ENCODE measurements around the gene BPIFB2. TPM values are rescaled to one million over a fixed set of nuclear protein-coding genes. Genes with fewer than 3 reads are reported as not detected.
"Not testable (repeated sequence)": the region's sequence is repeated elsewhere in the genome, so short reads cannot be mapped to it uniquely, and the experiment has no call there.

Gene BPIFB2, protein sequence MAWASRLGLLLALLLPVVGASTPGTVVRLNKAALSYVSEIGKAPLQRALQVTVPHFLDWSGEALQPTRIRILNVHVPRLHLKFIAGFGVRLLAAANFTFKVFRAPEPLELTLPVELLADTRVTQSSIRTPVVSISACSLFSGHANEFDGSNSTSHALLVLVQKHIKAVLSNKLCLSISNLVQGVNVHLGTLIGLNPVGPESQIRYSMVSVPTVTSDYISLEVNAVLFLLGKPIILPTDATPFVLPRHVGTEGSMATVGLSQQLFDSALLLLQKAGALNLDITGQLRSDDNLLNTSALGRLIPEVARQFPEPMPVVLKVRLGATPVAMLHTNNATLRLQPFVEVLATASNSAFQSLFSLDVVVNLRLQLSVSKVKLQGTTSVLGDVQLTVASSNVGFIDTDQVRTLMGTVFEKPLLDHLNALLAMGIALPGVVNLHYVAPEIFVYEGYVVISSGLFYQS
- not detected for total RNA-seq

DNA sequence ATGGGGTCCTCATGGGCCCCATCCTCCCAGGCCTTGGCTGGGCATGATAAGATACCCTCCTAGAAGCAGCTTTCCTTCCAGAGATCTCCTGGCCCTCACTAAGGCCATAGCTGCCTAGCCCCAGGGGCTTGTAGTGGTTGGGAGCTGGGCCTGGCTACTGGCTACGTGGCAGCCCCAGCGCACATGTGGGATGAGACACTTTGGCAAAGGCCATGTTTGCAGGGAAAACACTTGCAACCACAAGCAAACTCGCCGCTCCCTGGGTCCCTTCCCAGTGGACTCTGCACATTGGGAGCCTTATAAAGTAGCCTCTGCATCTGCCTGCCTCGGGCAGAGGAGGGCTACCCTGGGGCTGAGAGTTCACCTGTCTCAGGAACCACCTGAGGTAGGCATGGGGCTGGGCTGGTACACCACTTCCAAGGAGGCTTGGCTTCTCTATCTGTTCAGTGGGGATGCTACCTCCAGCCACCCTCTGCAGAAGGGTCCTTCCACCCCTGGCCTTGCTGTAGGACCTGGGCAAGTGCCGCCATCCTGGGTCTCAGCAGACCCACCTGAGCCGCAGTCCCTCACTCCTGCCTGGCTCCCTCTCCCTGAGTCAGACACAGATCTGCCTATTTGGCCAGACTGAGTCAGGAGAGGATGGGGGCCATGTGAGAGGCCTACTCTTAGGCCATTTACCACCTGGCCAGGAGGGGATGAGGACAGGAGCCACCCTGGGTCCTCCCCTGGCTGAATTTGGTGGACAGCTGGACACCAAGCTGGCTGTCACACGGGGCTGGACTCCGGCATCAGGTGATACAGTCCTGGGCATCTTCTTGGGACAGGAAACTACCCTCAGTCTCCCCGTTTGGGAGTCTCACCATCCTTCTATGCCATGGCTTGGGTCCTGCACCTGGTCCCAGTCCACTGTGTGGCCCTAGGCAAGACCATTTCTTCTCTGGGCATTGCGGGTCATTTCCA is at the start of gene BPIFB2:
TSS of gene BPIFB2 (plus strand) at position 329 of the 960 bp plus-strand sequence. CDS start 871 bp downstream, outside the sequence.
- Mint-ChIP-seq H3K4me3 (no peak within 1 kb of the TSS), H3K4me1 (peaks cover 5% of the 10 kb centered on the region), H3K27me3 (no peaks in the 10 kb centered on the region), H3K9me3 (peaks cover 3% of the 10 kb centered on the region), H3K27ac (no peak within 1 kb of the TSS), H3K36me3 (peaks cover 4% of the 10 kb centered on the region)
- DNase-seq (no peak), ATAC-seq (ENCODE audit: low read depth) (no peak)
- POLR2A ChIA-PET = no interaction called here

DNA sequence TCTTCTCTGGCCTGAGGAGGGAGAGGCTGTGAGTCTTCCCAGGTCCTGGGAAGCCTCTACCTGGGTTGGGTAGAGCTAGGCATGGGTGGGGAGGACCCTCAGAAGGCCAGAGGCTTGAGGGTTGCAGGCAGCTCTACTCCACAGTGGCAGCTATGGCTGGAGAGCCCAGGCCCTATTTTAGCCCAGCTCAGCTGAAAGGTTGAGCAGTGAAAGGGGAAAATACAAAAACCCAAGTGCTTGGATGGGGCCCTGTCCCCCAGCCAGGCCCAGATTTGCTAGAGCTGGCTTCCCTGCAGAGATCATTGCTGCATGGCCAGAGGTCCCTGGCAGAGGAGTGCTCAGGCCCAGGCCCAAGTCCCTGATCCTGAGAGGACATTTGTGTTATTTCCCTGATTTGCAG is 48.9 kb upstream of the BPIFB2 start:
- POLR2A ChIA-PET = no interaction called here
- ATAC-seq (ENCODE audit: low read depth) (no peak), DNase-seq (no peak)
- H3K27ac Mint-ChIP-seq = no peak overlapping the region
- no peaks in the 10 kb centered on the region for H3K27me3 Mint-ChIP-seq
- peaks cover 16% of the 10 kb centered on the region for H3K9me3 Mint-ChIP-seq
- peaks cover 18% of the 10 kb centered on the region for H3K4me1 Mint-ChIP-seq
- H3K4me3 Mint-ChIP-seq = no peak overlapping the region
- H3K36me3 Mint-ChIP-seq = peaks cover 10% of the 10 kb centered on the region

DNA sequence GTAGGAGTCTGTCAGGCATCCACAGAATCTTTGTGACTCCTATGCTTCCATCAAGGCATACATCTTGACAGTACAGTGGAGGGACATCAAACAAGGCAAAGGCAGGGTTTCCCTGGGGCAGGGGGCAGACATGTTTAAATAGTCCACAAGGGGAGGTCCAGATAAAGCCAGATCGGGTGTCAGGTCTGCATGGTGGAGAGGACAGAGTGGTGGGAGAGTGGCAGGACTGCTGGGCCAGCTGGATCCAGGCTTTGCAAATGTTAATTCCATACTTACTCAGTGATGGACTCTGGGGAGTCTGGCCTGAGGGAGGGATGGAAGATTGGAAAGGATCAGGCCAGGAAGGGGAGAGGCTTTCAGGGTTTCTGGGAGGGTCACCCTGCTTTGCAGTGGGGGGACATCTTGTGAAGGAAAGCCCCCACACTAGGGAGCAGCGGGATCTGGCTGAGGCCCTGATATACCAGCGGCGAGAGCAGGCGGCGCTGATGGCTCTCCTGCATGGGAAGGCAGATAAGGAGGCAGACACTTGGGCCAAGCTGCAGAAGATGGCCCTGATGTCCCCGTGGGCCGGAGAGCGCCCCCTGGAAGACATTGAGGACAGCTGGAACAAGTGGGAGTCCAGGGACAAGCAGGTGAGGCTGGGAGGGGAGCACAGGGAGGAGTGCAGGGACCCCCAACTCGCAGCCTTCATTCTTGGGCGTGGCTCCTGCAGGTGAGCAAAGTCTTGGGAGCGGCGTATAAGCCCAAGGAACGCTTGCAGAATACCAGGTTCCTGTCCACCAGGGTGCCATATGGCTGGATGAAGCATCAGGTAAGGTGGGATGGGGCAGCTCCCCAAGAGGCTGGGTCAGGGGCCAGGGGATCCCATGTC is 47.9 kb upstream of the BPIFB2 start:
- no peaks in the 10 kb centered on the region for H3K27me3 Mint-ChIP-seq
- peaks cover 16% of the 10 kb centered on the region for H3K9me3 Mint-ChIP-seq
- H3K4me3 Mint-ChIP-seq = no peak overlapping the region
- H3K36me3 Mint-ChIP-seq = peaks cover 10% of the 10 kb centered on the region
- DNase-seq (no peak), ATAC-seq (ENCODE audit: low read depth) (no peak)
- H3K4me1 Mint-ChIP-seq = peaks cover 22% of the 10 kb centered on the region
- POLR2A ChIA-PET = no interaction called here
- no peak overlapping the region for H3K27ac Mint-ChIP-seq

DNA sequence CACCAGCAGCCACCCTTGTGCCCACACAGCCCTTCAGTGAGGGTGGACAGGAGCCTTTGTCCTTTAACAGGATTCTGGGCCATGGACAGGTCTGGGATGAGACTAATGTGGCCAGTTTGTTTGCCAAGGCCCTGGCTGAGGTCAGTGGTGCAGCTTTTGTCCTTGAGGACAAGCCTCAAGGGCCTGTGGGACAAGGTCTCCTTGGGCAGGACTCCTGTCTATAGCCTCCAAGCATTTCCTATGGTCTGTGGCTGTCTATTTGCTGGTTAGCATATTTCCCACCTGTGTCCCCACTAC is 47.3 kb upstream of the BPIFB2 start:
- H3K9me3 Mint-ChIP-seq = peaks cover 16% of the 10 kb centered on the region
- no peak overlapping the region for H3K27ac Mint-ChIP-seq
- DNase-seq (no peak), ATAC-seq (ENCODE audit: low read depth) (no peak)
- POLR2A ChIA-PET = interaction anchor here (0.9 kb wide), 1 partner anchor 18 kb away, joined by 3 read pairs; no protein-coding TSS in a partner anchor
- peaks cover 10% of the 10 kb centered on the region for H3K36me3 Mint-ChIP-seq
- peaks cover 24% of the 10 kb centered on the region for H3K4me1 Mint-ChIP-seq
- H3K4me3 Mint-ChIP-seq = no peak overlapping the region
- no peaks in the 10 kb centered on the region for H3K27me3 Mint-ChIP-seq

DNA sequence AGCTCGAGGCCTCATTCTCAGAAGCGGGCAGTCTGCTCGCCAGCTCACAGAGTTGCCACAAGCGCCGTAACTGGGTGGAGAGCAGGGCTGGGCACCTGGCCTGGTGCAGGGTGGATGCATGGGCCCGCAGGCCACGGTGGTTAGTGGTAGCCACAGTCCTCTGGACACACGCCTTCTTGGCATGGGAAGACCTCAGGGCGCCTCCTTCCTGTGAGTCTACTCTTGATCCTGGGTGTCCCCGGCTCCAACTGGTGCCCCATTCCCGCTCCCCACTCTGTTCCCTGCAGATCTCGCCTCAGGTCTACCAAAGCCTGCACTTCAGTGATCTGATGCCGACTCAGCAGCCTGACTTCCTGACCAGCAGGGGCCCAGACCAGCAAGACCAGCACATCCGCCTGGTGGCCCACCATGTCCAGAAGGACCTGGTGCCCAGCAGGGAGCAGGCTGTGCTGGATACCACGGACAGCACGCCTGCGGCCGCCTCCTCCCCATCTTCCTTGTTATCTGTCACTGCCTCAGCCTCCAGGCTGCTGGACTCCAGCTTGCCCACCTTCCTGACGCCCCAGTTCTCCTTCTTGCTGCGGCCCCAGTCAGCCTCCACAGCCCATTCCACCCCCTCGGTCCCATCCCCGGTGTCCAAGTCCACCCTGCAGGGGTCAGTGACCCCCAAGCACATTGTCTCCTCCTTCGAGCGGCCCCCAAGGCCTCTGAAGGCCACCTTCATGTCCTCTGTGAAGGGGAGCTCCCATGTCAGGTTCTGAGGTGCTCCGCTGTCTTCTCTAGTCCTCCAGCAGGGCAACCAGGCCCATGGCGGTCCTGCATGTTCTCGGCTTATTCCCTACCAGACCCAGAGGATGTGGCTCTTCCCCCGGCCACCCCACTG is 46.4 kb upstream of the BPIFB2 start:
- no peak overlapping the region for H3K4me3 Mint-ChIP-seq
- no peaks in the 10 kb centered on the region for H3K27me3 Mint-ChIP-seq
- peaks cover 16% of the 10 kb centered on the region for H3K9me3 Mint-ChIP-seq
- DNase-seq (no peak), ATAC-seq (ENCODE audit: low read depth) (no peak)
- H3K27ac Mint-ChIP-seq = peak overlapping the region; percentile 54
- POLR2A ChIA-PET = interaction anchor here (0.9 kb wide), 1 partner anchor 17 kb away, joined by 3 read pairs; no protein-coding TSS in a partner anchor
- H3K36me3 Mint-ChIP-seq = peaks cover 12% of the 10 kb centered on the region
- H3K4me1 Mint-ChIP-seq = peaks cover 33% of the 10 kb centered on the region

DNA sequence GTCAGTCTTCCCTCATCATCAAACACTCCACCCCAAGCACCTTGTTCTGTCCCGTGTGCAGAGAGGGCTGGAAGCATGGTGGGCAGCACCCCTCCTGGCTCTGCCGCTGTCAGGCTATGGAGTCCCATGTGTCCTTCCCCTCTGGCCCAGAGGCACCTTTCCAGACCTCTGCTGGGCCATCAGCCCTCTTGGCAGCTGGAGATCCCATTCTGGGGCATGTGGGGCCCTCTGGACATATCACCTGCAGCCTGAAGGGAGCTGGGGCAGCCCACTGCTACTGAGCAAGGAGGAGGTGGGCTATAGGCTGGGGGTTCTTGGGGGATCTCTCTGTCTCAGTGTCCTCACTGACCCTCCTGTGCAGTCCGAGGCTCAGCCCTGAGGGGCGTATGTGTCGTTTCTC is 45.5 kb upstream of the BPIFB2 start:
- no peak overlapping the region for H3K4me3 Mint-ChIP-seq
- peak overlapping the region; percentile 34 for H3K27ac Mint-ChIP-seq
- H3K27me3 Mint-ChIP-seq = no peaks in the 10 kb centered on the region
- ATAC-seq (ENCODE audit: low read depth) (no peak), DNase-seq (no peak)
- H3K4me1 Mint-ChIP-seq = peaks cover 42% of the 10 kb centered on the region
- POLR2A ChIA-PET = interaction anchor here (1.6 kb wide), 1 partner anchor 10 kb away, joined by 4 read pairs; no protein-coding TSS in a partner anchor
- peaks cover 8% of the 10 kb centered on the region for H3K36me3 Mint-ChIP-seq
- H3K9me3 Mint-ChIP-seq = peaks cover 12% of the 10 kb centered on the region

DNA sequence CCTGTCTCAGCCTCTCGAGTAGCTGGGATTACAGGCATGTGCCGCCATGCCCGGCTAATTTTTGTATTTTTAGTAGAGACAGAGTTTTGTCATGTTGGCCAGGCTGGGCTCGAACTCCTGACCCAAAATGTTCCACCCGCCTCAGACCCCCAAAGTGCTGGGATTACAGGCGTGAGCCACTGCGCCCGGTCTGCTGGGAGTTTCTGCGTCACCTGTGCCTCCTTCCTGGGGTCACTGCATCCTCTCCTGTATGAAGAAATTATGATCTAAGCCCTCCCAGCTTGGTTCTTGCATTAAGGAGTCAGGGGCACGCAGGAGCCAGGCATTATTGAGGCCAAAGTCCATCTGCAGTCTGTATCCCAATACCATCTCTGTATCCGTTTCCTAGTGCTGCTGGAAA is 44.9 kb upstream of the BPIFB2 start:
- POLR2A ChIA-PET = interaction anchor here (1.6 kb wide), 1 partner anchor 9 kb away, joined by 4 read pairs; no protein-coding TSS in a partner anchor
- not testable (repeated sequence) for H3K36me3 Mint-ChIP-seq; H3K9me3 Mint-ChIP-seq; DNase-seq; H3K27me3 Mint-ChIP-seq; ATAC-seq (ENCODE audit: low read depth); H3K4me3 Mint-ChIP-seq
- H3K27ac Mint-ChIP-seq = peak overlapping the region; percentile 41
- peaks cover 48% of the 10 kb centered on the region for H3K4me1 Mint-ChIP-seq

DNA sequence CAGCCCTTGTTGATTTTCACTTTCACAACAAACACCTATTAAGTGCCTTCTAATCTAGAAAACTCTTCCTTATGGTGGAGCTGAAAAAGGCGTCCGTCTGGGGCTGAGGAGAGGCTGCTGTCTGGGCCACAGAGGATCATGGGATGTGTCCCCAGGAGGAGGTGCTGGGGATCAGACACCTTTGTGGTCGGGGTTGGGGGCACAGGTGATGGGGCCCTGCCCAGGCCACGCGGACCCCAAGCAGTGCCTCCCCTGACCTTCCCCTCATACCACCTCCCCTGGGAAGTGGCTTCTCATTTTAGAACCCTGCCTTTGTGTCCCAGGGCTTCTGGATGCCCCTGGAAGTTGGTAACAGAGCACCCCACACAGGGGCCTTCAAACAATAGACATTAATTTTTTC is 44.3 kb upstream of the BPIFB2 start:
- Mint-ChIP-seq H3K27me3 (no peaks in the 10 kb centered on the region), H3K4me1 (peaks cover 53% of the 10 kb centered on the region), H3K36me3 (peaks cover 5% of the 10 kb centered on the region), H3K9me3 (peaks cover 4% of the 10 kb centered on the region), H3K4me3 (no peak overlapping the region), H3K27ac (peak overlapping the region; percentile 41)
- no peak for ATAC-seq (ENCODE audit: low read depth)
- DNase-seq = no peak
- POLR2A ChIA-PET = interaction anchor here (1.6 kb wide), 1 partner anchor 9 kb away, joined by 4 read pairs; no protein-coding TSS in a partner anchor

DNA sequence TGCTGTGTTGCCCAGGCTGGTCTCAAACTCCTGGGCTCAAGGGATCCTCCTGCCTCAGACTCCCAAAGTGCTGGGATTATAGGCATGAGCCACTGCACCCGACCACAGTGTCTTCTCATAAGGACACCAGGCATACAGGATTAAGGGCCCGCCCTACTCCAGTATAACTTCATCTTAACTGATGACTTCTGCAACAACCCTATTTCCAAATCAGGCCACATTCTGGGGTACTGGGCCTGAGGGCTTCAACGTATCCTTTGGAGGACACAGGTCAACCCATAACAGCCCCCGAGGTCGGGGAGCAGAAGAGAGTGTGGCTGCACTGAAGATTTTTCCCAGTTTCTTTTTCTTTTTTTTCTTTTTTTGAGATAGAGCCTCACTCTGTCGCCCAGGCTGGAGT is 42.9 kb upstream of the BPIFB2 start:
- H3K4me1 Mint-ChIP-seq = peaks cover 64% of the 10 kb centered on the region
- H3K27ac Mint-ChIP-seq = no peak overlapping the region
- peaks cover 2% of the 10 kb centered on the region for H3K36me3 Mint-ChIP-seq
- H3K27me3 Mint-ChIP-seq = no peaks in the 10 kb centered on the region
- H3K9me3 Mint-ChIP-seq = no peaks in the 10 kb centered on the region
- no peak overlapping the region for H3K4me3 Mint-ChIP-seq
- no peak for ATAC-seq (ENCODE audit: low read depth)
- POLR2A ChIA-PET = no interaction called here
- DNase-seq = no peak

DNA sequence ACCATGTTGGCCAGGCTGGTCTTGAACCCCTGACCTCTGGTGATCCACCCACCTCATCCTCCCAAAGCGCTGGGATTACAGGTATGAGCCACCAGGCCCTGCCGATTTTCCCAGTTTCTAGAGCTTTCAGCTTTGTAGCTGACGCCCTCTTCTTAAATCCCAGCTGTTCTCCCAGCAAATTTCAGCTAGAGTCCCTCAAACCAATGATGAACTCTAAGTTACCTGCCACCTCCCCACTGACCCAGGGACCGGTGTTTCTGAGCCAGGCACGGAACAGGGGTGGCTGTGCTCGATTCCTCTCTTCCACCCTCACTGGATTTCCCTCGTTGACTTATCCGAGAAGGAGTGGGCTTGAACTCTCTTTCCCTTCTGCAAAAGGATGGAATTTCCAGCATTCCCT is 42.4 kb upstream of the BPIFB2 start:
- DNase-seq = no peak
- peak overlapping the region; percentile 93 for H3K27ac Mint-ChIP-seq
- no peaks in the 10 kb centered on the region for H3K27me3 Mint-ChIP-seq
- no peak for ATAC-seq (ENCODE audit: low read depth)
- peak overlapping the region; percentile 11 for H3K4me3 Mint-ChIP-seq
- POLR2A ChIA-PET = interaction anchor here (0.5 to 1.6 kb wide), 3 partner anchors 9 to 110 kb away, joined by 3 to 6 read pairs (median 5); no protein-coding TSS in a partner anchor
- H3K36me3 Mint-ChIP-seq = peaks cover 2% of the 10 kb centered on the region
- H3K4me1 Mint-ChIP-seq = peaks cover 68% of the 10 kb centered on the region
- H3K9me3 Mint-ChIP-seq = no peaks in the 10 kb centered on the region

DNA sequence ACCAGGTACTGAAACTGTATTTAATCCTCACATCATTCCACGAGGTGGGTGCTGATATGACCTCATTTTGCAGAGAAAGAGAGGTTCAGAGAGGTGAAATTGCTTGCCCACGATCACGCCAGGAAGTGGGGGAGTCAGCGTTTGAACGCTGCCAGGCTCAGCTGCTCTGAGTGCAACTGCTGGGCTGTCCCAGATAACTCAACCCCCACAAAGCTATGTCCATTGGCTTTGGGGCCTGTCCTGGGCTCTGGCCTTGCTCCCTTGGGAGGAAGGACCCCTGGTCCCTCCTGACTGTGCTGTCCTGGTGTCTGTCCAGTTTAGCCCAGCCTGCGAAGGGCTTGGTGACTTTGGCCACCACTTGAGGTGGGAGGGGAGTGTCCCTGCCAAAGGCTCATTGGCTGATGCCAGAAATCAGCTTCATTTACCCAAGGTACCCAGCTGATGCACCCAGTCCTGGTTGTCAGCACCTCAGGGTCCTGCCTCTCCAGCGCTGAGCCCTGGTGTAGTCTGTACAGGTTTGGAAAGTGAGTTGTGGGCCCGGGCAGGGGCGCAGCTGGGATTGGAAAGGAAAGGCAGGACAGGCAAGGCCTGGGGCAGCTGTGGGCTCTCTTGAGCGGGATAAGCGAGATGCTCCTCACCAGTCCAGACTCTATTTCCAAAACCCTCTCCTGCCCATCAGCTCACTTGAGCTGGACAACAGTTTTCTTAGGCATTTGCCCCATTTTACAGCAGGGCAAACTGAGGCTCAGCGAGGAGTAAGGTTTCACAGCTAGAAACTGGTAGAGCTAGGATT is 41.7 kb upstream of the BPIFB2 start:
- DNase-seq = no peak
- H3K36me3 Mint-ChIP-seq = peaks cover 2% of the 10 kb centered on the region
- H3K4me1 Mint-ChIP-seq = peaks cover 68% of the 10 kb centered on the region
- H3K4me3 Mint-ChIP-seq = peak overlapping the region; percentile 16
- POLR2A ChIA-PET = interaction anchor here (0.5 to 1.6 kb wide), 3 partner anchors 8 to 110 kb away, joined by 3 to 6 read pairs (median 5); no protein-coding TSS in a partner anchor
- peak overlapping the region; percentile 93 for H3K27ac Mint-ChIP-seq
- no peaks in the 10 kb centered on the region for H3K27me3 Mint-ChIP-seq
- ATAC-seq (ENCODE audit: low read depth) = peak; percentile 45
- no peaks in the 10 kb centered on the region for H3K9me3 Mint-ChIP-seq

Measured in activated naive CD8-positive, alpha-beta T cell treated with anti-CD3 and anti-CD28 coated beads, Interleukin-2, amount 10 ng/mL, durations not matched to agents 7 days and 5 days (primary cell).